Calu3 (cell line): ENCODE results near the gene AGBL4. TPM values are rescaled to one million over a fixed set of nuclear protein-coding genes. Genes with fewer than 3 reads are reported as not detected.

ENCODE experiments used
- BruUV-seq: library from RNA; stranded (reverse); fragments of 400-500 nt; replicated peaks from 2 replicates; lab custom pipeline; 2021; lab: Mats Ljungman, UMichigan
- CTCF ChIA-PET: fragments of 300-600 bp; sonication (Branson Sonifier 250); formaldehyde crosslinking; loops from one replicate; lab custom pipeline; 2022; ENCODE audit warnings: antibody characterized with exemption; lab: Charles Lee
- DNase-seq: peaks from one replicate; pipeline ENCODE4 v3.0.0; 2022
- H3K27ac Mint-ChIP-seq: one replicate; pipeline ENCODE4 v1.8.0; 2022; ENCODE audit warnings: mixed read lengths; ENCODE audit not compliant: unreplicated experiment
- H3K27me3 Mint-ChIP-seq: one replicate; pipeline ENCODE4 v1.8.0; 2022; ENCODE audit warnings: mixed read lengths; ENCODE audit not compliant: unreplicated experiment
- H3K36me3 Mint-ChIP-seq: one replicate; pipeline ENCODE4 v1.8.0; 2022; ENCODE audit warnings: mild to moderate bottlenecking, moderate library complexity, mixed read lengths; ENCODE audit not compliant: insufficient read depth, unreplicated experiment
- H3K4me1 Mint-ChIP-seq: one replicate; pipeline ENCODE4 v1.8.0; 2022; ENCODE audit warnings: mild to moderate bottlenecking, low read depth, mixed read lengths; ENCODE audit not compliant: unreplicated experiment
- H3K4me3 Mint-ChIP-seq: one replicate; pipeline ENCODE4 v1.8.0; 2022; ENCODE audit warnings: mild to moderate bottlenecking, low read depth, moderate library complexity, mixed read lengths; ENCODE audit not compliant: unreplicated experiment
- H3K9me3 Mint-ChIP-seq: one replicate; pipeline ENCODE4 v1.8.0; 2022; ENCODE audit warnings: low read depth, mixed read lengths; ENCODE audit not compliant: unreplicated experiment
- CTCF ChIP-seq: fragments of 200-600 bp; IDR thresholded peaks from one replicate; pipeline ENCODE4 v1.8.0; 2022; ENCODE audit warnings: antibody characterized with exemption; ENCODE audit not compliant: unreplicated experiment
- intact Hi-C: fragments of 100-400 bp; cut with micrococcal nuclease; formaldehyde crosslinking; loops from one replicate; pipeline ENCODE4 v1.10.0; 2022; ENCODE audit not compliant: unreplicated experiment
- total RNA-seq: library from RNA; stranded (reverse); gene quantifications from 2 replicates; pipeline ENCODE4 v1.2.3, GENCODE V29; 2022

The AGBL4 gene
- total RNA-seq, 1 experiment from 2014 or later = not detected

GRCh38 chr1:48677306-48678287 is 1346.2 kb downstream of the AGBL4 start:
- peak; percentile 80 for DNase-seq
- CTCF ChIA-PET = interaction anchor here (0.6 to 2.9 kb wide), 17 partner anchors 8 to 1736 kb away, joined by 3 to 78 read pairs (median 3); no protein-coding TSS in a partner anchor
- Mint-ChIP-seq H3K4me3 (no peak overlapping the region), H3K27me3 (no peaks in the 10 kb centered on the region), H3K9me3 (no peaks in the 10 kb centered on the region), H3K36me3 (no peaks in the 10 kb centered on the region), H3K27ac (no peak overlapping the region), H3K4me1 (peaks cover 23% of the 10 kb centered on the region)
- BruUV-seq = no TSS peak
- TF ChIP-seq CTCF = peak; percentile 80
- intact Hi-C loops = loop anchor here (1.0 to 10.0 kb wide), 2 partner anchors 140 to 1677 kb away; no protein-coding TSS in a partner anchor

GRCh38 chr1:48676822-48677221 is 1346.9 kb downstream of the AGBL4 start:
- peaks cover 23% of the 10 kb centered on the region for H3K4me1 Mint-ChIP-seq
- BruUV-seq = no TSS peak
- H3K4me3 Mint-ChIP-seq = no peak overlapping the region
- TF ChIP-seq CTCF = no peak
- intact Hi-C loops = loop anchor here (1.0 to 10.0 kb wide), 2 partner anchors 140 to 1678 kb away; no protein-coding TSS in a partner anchor
- no peak overlapping the region for H3K27ac Mint-ChIP-seq
- DNase-seq = no peak
- CTCF ChIA-PET = interaction anchor here (0.8 to 2.9 kb wide), 12 partner anchors 11 to 1672 kb away, joined by 3 to 78 read pairs (median 4); no protein-coding TSS in a partner anchor
- H3K9me3 Mint-ChIP-seq = no peaks in the 10 kb centered on the region
- H3K36me3 Mint-ChIP-seq = no peaks in the 10 kb centered on the region
- no peaks in the 10 kb centered on the region for H3K27me3 Mint-ChIP-seq

- TF ChIP-seq CTCF = no peak
- no peaks in the 10 kb centered on the region for H3K27me3 Mint-ChIP-seq
- no peak for DNase-seq
- H3K27ac Mint-ChIP-seq = no peak overlapping the region
- H3K4me1 Mint-ChIP-seq = peaks cover 23% of the 10 kb centered on the region
- H3K36me3 Mint-ChIP-seq = no peaks in the 10 kb centered on the region
- intact Hi-C loops = loop anchor here (10.0 kb wide), 1 partner anchor 1678 kb away; no protein-coding TSS in a partner anchor
- H3K4me3 Mint-ChIP-seq = no peak overlapping the region
- no TSS peak for BruUV-seq
- CTCF ChIA-PET = interaction anchor here (1.1 to 2.9 kb wide), 5 partner anchors 16 to 141 kb away, joined by 3 to 78 read pairs (median 3); no protein-coding TSS in a partner anchor
- no peaks in the 10 kb centered on the region for H3K9me3 Mint-ChIP-seq
These were observed 1347.4 kb downstream of the AGBL4 start for GRCh38 chr1:48676376-48676775.

- no peak for TF ChIP-seq CTCF
- Mint-ChIP-seq H3K27ac (no peak overlapping the region), H3K9me3 (no peaks in the 10 kb centered on the region), H3K4me3 (no peak overlapping the region), H3K27me3 (peaks cover 11% of the 10 kb centered on the region), H3K4me1 (peaks cover 23% of the 10 kb centered on the region), H3K36me3 (no peaks in the 10 kb centered on the region)
- CTCF ChIA-PET = interaction anchor here (0.7 kb wide), 1 partner anchor 190 kb away, joined by 3 read pairs; no protein-coding TSS in a partner anchor
- BruUV-seq = no TSS peak
- intact Hi-C loops = loop anchor here (10.0 kb wide), 1 partner anchor 1680 kb away; no protein-coding TSS in a partner anchor
- DNase-seq = no peak
These were observed 1348.5 kb downstream of the AGBL4 start for GRCh38 chr1:48675251-48675650.
